Measurements from ENCODE around the gene ATP8B4. TPM values are rescaled to one million over a fixed set of nuclear protein-coding genes. Genes with fewer than 3 reads are reported as not detected.

Gene ATP8B4
- total RNA-seq, 1 donor from 2014 or later = 9.4 TPM

GRCh38 chr15:49848282-49848724, 270.7 kb downstream of the ATP8B4 start:
- ATAC-seq = no peak
- intact Hi-C loops (cut with DNase I) = no loop called here
- H3K27ac ChIP-seq = no peak overlapping the region

GRCh38 chr15:49847423-49848281, 271.4 kb downstream of the ATP8B4 start:
- no peak for TF ChIP-seq CTCF (IDR thresholded peaks at IDR 0.05)
- Histone ChIP-seq H3K27me3 (no peaks in the 10 kb centered on the region), H3K36me3 (no peaks in the 10 kb centered on the region), H3K9me3 (no peaks in the 10 kb centered on the region), H3K4me3 (no peak overlapping the region), H3K4me1 (no peaks in the 10 kb centered on the region), H3K27ac (no peak overlapping the region)
- no peak for DNase-seq
- intact Hi-C loops (cut with DNase I) = no loop called here
- no peak for ATAC-seq

More at GRCh38 chr15:49848282-49848724, 270.7 kb downstream of the ATP8B4 start:
- H3K9me3 ChIP-seq = no peaks in the 10 kb centered on the region
- H3K36me3 ChIP-seq = no peaks in the 10 kb centered on the region
- H3K4me3 ChIP-seq = no peak overlapping the region
- no peak for TF ChIP-seq CTCF (IDR thresholded peaks at IDR 0.05)
- DNase-seq = no peak
- H3K27me3 ChIP-seq = no peaks in the 10 kb centered on the region
- no peaks in the 10 kb centered on the region for H3K4me1 ChIP-seq

GRCh38 chr15:49844390-49844789, 274.6 kb downstream of the ATP8B4 start:
- H3K27me3 ChIP-seq = no peaks in the 10 kb centered on the region

GRCh38 chr15:49843725-49844124, 275.3 kb downstream of the ATP8B4 start:
- Histone ChIP-seq H3K27me3 (no peaks in the 10 kb centered on the region), H3K4me3 (no peak overlapping the region), H3K36me3 (no peaks in the 10 kb centered on the region), H3K4me1 (no peaks in the 10 kb centered on the region), H3K27ac (no peak overlapping the region), H3K9me3 (no peaks in the 10 kb centered on the region)
- intact Hi-C loops (cut with DNase I) = no loop called here
- DNase-seq (no peak), ATAC-seq (no peak)
- no peak for TF ChIP-seq CTCF (IDR thresholded peaks at IDR 0.05)

More at GRCh38 chr15:49844390-49844789, 274.6 kb downstream of the ATP8B4 start:
- Histone ChIP-seq H3K27ac (no peak overlapping the region), H3K4me1 (no peaks in the 10 kb centered on the region), H3K9me3 (no peaks in the 10 kb centered on the region), H3K4me3 (no peak overlapping the region), H3K36me3 (no peaks in the 10 kb centered on the region)
- ATAC-seq = no peak
- no peak for TF ChIP-seq CTCF (IDR thresholded peaks at IDR 0.05)
- DNase-seq = no peak
- intact Hi-C loops (cut with DNase I) = no loop called here

GRCh38 chr15:49842031-49842730, 276.9 kb downstream of the ATP8B4 start:
- Histone ChIP-seq H3K36me3 (no peaks in the 10 kb centered on the region), H3K9me3 (no peaks in the 10 kb centered on the region), H3K27me3 (no peaks in the 10 kb centered on the region), H3K4me3 (no peak overlapping the region), H3K27ac (no peak overlapping the region), H3K4me1 (no peaks in the 10 kb centered on the region)
- TF ChIP-seq CTCF (IDR thresholded peaks at IDR 0.05) = no peak
- no peak for ATAC-seq
- intact Hi-C loops (cut with DNase I) = no loop called here
- no peak for DNase-seq

All from upper lobe of right lung (tissue), 1 donor.